Measurements from ENCODE around the gene VIPR2. TPM values are rescaled to one million over a fixed set of nuclear protein-coding genes. Genes with fewer than 3 reads are reported as not detected.
"Not testable (repeated sequence)": the region's sequence is repeated elsewhere in the genome, so short reads cannot be mapped to it uniquely, and the experiment has no call there.

The VIPR2 gene
- total RNA-seq, 1 donor from 2014 or later: 4.5 TPM

- Histone ChIP-seq H3K9me3 (no peaks in the 10 kb centered on the region), H3K4me3 (no peak overlapping the region), H3K4me1 (peaks cover 9% of the 10 kb centered on the region), H3K27ac (no peak overlapping the region), H3K36me3 (no peaks in the 10 kb centered on the region), H3K27me3 (no peaks in the 10 kb centered on the region)
- DNase-seq (no peak), ATAC-seq (no peak)
- intact Hi-C loops (cut with DNase I): no loop called here
- TF ChIP-seq CTCF (IDR thresholded peaks at IDR 0.05): no peak
These were observed 134.7 kb downstream of the VIPR2 start for GRCh38 chr7:159009951-159010350.

GRCh38 chr7:159008417-159008816 lies 136.2 kb downstream of the VIPR2 start:
- Histone ChIP-seq H3K9me3 (no peaks in the 10 kb centered on the region), H3K4me1 (peaks cover 9% of the 10 kb centered on the region), H3K27ac (no peak overlapping the region), H3K4me3 (no peak overlapping the region), H3K27me3 (no peaks in the 10 kb centered on the region), H3K36me3 (no peaks in the 10 kb centered on the region)
- ATAC-seq: no peak
- no peak for TF ChIP-seq CTCF (IDR thresholded peaks at IDR 0.05)
- intact Hi-C loops (cut with DNase I): no loop called here
- DNase-seq: peak; percentile 52

- H3K36me3 ChIP-seq: no peaks in the 10 kb centered on the region
- no peak for ATAC-seq
- intact Hi-C loops (cut with DNase I): no loop called here
- H3K9me3 ChIP-seq: no peaks in the 10 kb centered on the region
- H3K4me3 ChIP-seq: no peak overlapping the region
- DNase-seq: no peak
- TF ChIP-seq CTCF (IDR thresholded peaks at IDR 0.05): no peak
- H3K4me1 ChIP-seq: peaks cover 9% of the 10 kb centered on the region
- no peak overlapping the region for H3K27ac ChIP-seq
- no peaks in the 10 kb centered on the region for H3K27me3 ChIP-seq
These were observed 136.7 kb downstream of the VIPR2 start for GRCh38 chr7:159007996-159008389.

- no peak overlapping the region for H3K27ac ChIP-seq
- H3K27me3 ChIP-seq: no peaks in the 10 kb centered on the region
- H3K4me1 ChIP-seq: peaks cover 4% of the 10 kb centered on the region
- no peaks in the 10 kb centered on the region for H3K36me3 ChIP-seq
- intact Hi-C loops (cut with DNase I): no loop called here
- TF ChIP-seq CTCF (IDR thresholded peaks at IDR 0.05): no peak
- no peak overlapping the region for H3K4me3 ChIP-seq
- no peak for ATAC-seq
- DNase-seq: no peak
- no peaks in the 10 kb centered on the region for H3K9me3 ChIP-seq
These were observed 137.2 kb downstream of the VIPR2 start for GRCh38 chr7:159007364-159007995.

GRCh38 chr7:159006610-159007130 lies 138.0 kb downstream of the VIPR2 start:
- TF ChIP-seq CTCF (IDR thresholded peaks at IDR 0.05): no peak
- Histone ChIP-seq H3K27ac (no peak overlapping the region), H3K36me3 (no peaks in the 10 kb centered on the region), H3K4me3 (no peak overlapping the region), H3K4me1 (no peaks in the 10 kb centered on the region), H3K27me3 (no peaks in the 10 kb centered on the region), H3K9me3 (no peaks in the 10 kb centered on the region)
- intact Hi-C loops (cut with DNase I): no loop called here
- ATAC-seq: no peak
- no peak for DNase-seq

GRCh38 chr7:159006022-159006609 lies 138.6 kb downstream of the VIPR2 start:
- H3K9me3 ChIP-seq; H3K36me3 ChIP-seq; H3K4me1 ChIP-seq; intact Hi-C loops (cut with DNase I); H3K4me3 ChIP-seq; DNase-seq; H3K27ac ChIP-seq; ATAC-seq; H3K27me3 ChIP-seq: not testable (repeated sequence)

Data from upper lobe of right lung (tissue), 1 donor.